ENCODE measurements around the gene ANKRD24.

DNA sequence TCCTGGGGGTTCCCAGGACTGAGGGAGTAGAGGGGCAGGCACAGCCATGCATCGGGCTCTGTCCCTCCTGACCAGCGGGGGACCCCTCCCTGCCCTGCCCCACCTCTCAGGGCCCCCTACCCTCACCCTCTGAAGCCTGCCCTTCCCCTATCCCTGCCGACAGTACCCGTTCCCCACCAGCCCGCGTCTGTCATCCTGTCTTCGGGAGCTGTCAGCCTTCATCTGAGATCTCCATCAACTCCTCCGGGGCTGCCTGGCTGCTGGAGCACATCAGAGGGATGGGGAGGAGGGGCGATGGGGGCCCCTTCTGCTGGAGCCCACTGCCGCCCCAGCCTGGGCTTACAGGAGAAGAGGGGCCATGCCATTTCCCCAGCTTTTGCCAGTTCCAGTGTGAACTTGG is 90.4 kb downstream of the ANKRD24 start:
- TF ChIP-seq EZH2 (IDR thresholded peaks at IDR 0.05), result no peak
- no peak for TF ChIP-seq POLR2AphosphoS5 (IDR thresholded peaks at IDR 0.05; ENCODE audit: borderline replicate concordance, low read depth, low read length)
- no peak for TF ChIP-seq FOXP2 (optimal IDR thresholded peaks at IDR 0.05; ENCODE audit: control extremely low read depth, extremely low read length, insufficient read depth)

Measured in SK-N-MC (cell line).